CD4-positive, alpha-beta T cell treated with Interferon gamma for 1 hour (primary cell): ENCODE results near the gene SEC11A.
A peak's percentile ranks its signal among the peaks of the same experiment; 100 is the strongest.
"Not testable (repeated sequence)": the region's sequence is repeated elsewhere in the genome, so short reads cannot be mapped to it uniquely, and the experiment has no call there.

ENCODE experiments used
- DNase-seq: peaks from one replicate; pipeline ENCODE4 v3.0.0-alpha.2; 2020

SEC11A gene

DNA sequence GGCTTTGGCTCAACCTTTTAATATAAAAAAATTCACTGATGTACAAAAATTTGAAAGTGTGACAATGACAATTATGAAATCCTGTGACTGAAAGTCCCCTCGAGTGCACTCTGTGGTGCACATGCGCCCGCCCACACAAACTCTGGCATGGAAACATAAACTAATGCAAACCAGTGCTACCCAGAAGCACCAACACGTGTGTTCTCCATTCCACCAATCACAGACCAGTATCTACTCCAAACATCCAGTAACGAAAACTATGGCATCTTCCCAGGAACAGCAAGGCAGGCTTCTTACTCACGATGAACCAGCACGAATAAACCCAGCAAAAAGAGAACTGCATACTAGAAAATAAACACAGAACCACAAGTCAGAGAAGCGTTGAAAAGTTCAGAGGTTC, 46.2 kb downstream of the SEC11A start:
- DNase-seq = no peak

- DNase-seq = no peak
Observed at GRCh38 chr15:84668221-84668982, 47.5 kb downstream of the SEC11A start.

GRCh38 chr15:84666373-84666772, 49.6 kb downstream of the SEC11A start:
- no peak for DNase-seq

DNA sequence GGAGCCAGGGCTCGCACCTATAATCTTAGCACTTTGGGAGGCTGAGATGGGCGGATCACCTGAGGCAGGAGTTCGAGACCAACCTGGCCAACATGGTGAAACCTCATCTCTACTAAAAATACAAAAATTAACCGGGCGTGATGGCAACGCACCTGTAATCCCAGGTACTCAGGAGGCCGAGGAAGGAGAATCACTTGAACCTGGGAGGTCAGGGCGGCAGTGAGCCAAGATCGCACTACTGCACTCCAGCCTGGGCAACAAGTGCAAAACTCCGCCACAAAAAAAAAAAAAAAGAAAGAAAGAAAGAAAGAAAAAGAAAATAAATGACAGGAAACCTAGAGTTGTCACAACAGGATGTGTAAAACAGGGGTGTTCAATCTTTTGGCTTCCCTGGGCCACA, 54.9 kb downstream of the SEC11A start:
- no peak for DNase-seq

DNA sequence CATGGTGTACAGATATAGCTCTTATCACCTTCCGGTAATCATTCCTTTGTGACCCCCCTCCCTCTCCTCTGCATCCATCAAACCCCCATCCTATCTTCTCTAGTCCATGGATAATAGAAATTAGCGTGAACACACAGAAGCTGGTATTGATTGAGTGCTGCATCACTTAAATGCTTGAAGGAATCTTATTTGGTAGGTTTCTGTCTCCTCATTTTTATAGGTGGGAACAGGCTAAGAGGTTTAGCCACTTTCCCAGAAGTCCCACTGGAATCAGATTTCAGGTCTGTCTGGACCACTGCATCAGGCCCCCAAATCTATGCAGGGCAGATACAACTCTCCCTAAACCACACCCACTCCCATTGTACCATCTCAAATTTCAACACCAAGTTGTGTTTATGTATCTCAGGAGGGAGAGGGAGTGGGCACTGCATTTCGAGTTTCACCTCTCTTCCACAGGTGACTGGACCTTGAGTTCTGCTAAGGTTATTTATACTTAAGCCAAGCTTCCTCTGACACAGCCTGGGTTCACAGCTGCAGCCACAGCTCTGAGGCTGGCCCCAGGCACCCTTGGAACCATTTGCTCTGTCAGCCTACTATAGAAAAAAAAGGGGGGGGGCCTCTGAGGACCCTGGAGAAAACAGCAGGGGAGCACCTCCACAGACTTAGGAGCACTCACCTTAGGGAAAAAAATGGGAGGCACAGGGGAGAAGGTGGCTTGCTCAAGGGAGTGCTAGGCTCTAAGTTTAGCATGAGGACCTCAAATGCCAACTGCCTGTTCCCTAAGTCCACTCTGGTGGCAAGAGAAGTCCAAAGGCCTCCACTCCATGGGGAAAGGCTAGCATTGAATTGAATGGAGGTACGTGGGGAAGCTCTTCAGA, 55.8 kb downstream of the SEC11A start:
- DNase-seq = no peak

DNA sequence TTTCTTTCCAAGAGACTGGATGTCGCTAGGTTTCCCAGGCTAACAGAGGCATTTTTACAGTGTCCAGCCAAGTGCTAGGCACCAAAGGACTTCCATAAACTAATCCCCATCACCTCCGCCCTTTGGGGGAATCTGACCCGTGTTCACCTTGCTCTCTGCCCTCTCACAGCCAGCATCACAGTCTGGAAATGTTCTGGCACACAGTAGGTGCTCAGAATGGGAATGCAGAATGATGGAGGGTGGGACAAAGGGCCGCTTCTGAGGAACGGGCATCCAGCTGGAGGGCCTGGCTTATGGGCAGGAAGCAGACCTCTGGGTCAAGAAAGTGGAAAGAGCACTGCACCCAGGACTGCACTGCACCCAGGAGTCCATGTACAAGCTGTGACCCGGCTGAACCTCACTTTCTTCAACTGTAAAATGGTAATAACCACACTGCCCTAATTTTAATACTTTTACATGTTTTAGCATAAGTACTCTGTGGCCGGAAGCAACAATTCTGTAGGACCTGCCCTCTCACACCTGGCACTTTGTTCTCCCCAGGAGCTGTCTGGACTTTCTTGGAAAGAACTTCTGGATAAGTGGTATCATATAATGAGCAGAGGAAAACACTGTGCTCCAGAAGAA, 57.0 kb downstream of the SEC11A start:
- no peak for DNase-seq

DNA sequence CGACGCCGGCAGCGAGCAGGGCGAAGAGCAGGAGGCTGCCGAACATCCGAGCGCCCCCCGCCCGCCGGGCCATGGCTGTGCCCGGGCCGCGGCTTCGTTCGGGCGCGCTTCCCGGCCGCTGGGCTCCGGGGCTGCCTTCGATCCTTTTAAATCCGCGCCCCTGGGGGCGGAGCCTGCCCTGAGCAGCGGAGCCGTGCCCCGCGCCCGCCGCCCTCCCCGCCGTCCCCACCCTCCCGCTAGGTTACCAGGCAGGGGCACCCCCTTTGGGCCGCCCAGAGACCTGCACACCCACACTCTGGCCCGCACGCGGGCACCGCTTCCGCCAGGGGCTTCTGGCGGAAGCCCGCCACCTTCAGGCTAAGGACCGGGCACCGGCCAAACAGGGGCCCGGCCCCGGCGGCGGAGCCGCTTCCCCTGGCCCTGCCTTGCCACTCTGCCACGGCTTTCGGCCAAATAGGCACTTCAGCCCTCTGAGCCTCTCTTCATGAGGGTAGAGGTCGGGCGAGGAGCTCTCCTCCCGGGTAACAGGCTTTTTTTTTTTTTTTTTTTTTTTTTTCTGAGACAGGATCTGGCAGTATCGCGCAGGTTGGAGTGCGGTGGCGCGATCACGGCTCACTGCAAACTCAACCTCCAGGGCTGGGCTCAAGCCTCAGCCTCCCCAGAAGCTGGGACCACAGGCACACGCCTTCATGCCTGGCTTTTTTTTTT, 57.7 kb downstream of the SEC11A start, which contains the start of gene NMB:
Gene NMB (minus strand): TSS at position 120 of the 708 bp plus-strand sequence. CDS start 47 bp downstream, at position 73.
- DNase-seq = peak; percentile 87

GRCh38 chr15:84657748-84658079, 58.2 kb downstream of the SEC11A start:
- DNase-seq = no peak

GRCh38 chr15:84656972-84657371, 59.0 kb downstream of the SEC11A start:
- no peak for DNase-seq

DNA sequence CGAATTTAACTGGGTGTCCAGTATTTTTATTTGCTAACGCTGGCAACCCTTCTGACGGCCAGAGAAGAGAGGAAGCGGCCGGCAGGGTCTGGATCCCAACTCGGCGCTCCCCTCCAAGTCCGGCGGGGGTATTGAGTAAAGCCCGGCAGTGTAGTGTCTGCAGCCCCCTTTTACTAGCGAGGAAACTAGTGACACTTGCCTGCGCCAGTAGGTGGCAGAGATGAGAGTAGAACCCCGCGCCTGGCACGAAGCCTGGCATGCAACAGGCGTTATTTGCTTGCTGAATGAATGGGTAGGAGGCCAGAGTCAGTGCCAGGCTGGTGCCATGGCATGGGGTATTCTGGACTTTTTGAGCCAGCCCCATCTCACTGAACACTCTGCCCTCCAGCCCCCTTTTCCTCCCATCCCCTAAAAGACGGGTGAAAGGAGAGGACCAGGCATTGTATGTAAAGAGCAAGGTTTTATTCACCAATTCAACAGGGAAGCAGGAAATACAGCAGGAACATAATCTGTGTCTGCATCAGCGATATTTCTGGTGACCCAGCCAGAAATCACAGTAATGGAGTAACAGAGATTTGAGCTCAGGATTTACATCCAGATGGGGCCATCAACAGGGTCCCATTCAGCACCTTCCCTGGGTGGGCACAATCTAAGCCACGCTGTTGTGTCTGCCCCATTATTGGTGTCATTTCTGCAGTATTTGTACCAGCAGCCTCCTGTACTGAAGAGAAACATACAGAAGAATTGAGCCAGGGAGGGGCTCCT, 61.1 kb downstream of the SEC11A start:
- peak; percentile 78 for DNase-seq

DNA sequence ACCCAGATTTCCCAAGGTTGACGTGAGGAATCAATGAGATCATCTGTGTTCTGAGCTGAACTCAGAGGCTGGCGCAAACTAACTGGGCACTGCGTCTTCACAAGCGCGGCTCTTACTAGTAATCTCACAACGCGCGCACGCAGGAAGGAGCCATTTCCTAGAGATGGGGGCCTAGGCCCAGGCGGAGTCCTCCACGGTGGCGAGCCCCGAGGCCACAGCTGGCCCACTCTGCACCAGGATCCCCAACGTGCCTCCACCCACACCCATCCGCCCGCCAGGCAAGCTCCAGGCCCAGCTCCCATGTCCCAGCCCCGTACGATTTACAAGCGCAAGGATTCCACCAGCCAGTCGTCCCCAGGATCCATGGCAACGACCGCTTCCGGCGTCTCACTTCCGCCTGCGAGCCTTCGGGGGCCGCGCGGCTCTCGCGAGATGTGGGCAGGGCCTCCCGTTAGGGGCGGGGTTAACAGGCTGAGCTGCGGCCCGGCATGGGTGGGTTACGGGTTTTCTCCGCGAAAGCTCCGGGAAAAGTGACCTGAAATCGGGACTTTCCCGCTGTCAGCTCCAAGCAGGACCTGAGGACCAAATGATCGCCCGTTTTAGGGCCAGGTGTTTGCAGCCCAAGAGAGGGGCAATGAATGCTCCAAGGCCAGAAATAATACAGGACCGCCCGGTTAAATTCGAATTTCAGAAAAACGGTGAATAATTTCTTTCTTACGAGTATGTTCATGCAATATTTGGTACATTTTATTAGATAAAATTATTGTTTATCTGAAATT, 61.8 kb downstream of the SEC11A start, which contains the start of gene WDR73:
Gene WDR73 (minus strand): TSS at position 374 of the 779 bp plus-strand sequence. CDS start 9 bp downstream, at position 365.
- peak; percentile 92 for DNase-seq

DNA sequence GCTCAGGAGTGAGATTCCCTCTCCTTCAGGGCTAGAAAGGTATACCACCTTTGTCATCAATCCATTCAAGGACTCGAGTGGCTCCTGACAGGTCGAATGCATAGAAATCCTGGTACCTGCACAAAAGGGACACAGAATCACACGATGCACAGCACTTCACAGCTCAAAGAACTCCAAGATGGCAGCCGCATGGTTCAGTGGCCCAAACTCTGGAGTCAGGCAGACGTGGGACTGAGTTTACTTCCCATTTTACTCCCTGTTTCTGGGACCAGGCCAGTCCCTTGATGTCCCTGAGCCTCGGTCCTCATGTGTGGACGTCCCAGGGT, 62.4 kb downstream of the SEC11A start:
- DNase-seq = no peak

DNA sequence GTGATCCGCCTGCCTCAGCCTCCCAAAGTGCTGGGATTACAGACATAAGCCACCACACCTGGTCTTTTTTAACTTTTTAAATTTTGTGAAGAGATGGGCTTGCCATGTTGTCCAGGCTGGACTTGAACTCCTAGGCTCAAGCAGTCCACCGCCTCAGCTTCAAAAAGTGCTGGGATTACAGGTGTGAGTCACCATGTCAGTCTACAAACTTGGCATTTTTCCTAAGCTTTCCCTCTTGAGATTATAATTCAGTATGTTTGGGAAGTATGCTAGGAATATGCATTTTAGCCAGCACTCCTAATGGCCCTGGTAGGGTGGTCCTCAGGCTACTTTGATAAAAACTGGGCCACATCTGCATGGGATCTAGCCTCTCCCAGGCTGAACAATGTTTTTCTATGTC, 66.2 kb downstream of the SEC11A start:
- no peak for DNase-seq

- no peak for DNase-seq
Observed at GRCh38 chr15:84648539-84648938, 67.4 kb downstream of the SEC11A start.

- DNase-seq = no peak
Observed at GRCh38 chr15:84647726-84648125, 68.2 kb downstream of the SEC11A start.

DNA sequence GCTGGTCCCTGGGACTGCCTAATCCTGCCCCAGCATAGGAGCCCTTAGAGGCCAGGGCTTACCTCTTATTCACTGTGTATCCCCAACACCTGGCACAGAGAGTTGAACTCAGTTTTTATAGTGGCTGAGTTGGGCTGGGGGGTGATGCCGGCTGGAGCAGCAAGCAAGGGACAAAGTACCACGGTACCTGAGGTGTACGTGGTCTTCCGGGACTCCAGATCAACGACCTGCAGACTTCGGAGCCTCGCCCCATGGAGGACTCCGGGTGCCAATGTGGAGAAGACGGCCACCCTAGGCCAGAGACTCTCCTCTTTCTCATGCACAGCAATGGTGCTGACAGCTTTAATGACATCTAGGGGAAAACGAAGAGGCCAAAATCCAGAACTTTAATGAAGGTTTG, 69.9 kb downstream of the SEC11A start:
- DNase-seq = no peak

DNA sequence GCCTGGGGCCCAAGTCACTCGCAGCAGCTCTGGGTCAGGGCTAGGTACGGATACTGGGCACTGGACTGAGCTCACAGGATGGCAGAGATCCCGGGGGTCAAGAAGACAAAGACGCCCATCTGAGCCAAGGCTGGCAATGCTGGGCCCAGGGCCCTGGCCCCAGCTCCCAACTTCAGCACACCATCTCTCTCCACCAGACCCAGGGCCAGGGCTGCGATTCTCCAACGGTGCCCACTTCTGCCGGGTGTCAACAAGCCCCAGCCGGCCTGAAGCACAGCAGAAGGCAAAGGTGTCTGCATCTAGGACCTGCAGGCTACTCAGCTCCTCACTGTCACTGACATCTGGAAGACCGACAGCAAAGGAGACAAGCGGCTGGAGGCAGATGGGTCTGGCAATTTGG, 70.4 kb downstream of the SEC11A start:
- DNase-seq = no peak

DNA sequence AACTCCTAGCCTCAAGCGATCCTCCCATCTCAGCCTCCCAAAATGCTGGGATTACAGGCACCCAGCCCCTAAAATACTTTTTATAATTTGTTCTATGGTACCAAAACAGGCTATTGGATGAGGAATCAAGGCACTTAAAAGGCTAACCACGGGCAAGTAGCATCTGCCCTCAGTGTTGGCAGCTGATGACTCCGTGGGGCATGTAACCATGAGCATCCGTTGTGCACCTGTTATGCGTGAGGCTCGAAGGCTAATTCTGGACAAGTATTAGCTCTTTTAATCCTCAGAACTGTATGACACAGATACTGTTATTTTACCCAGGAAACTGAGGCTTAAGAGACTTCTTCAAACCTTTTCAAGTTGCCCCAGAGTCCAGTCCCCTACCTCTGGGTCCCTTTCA, 72.1 kb downstream of the SEC11A start:
- no peak for DNase-seq

- DNase-seq = not testable (repeated sequence)
Observed at GRCh38 chr15:84642640-84643039, 73.3 kb downstream of the SEC11A start.

DNA sequence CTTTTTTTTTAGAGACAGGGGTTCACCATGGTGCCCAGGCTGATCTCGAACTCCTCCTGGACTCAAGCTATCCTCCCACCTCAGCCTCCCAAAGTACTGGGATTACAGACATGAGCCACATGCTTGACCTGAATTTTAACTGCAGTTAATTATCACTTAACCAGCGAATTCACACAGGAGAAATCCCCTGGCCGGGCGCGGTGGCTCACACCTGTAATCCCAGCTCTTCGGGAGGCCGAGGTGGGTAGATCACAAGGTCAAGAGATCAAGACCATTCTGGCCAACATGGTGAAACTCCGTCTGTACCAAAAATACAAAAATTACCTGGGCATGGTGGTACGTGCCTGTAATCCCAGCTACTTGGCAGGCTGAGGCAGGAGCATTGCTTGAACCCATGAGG, 74.1 kb downstream of the SEC11A start:
- not testable (repeated sequence) for DNase-seq

DNA sequence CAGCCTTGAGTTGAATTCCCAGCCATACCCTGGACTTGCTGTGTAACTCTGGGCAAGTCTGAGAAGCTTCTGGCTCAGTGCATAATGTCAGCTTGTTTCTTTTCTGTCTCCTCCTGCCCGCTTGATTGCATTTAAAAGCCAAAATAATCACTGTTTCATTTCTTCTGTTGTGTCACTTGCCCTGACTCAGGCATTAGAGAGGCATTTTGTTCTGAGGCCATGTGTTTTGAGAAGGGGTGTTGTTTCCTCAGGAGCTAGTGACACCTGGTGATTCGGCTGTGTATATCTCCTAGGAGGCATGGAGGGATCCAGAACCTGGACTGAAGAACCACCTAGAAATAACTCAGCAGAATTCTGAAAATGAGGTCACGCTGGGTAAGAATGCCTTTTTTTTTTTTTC, 77.8 kb downstream of the SEC11A start:
- no peak for DNase-seq
